GM10266 (cell line): ENCODE results near the gene POU2AF3.

Source experiments
- DNase-seq: peaks from one replicate; pipeline ENCODE4 v3.0.0; 2012; ENCODE audit errors: extremely low spot score
- CTCF ChIP-seq: IDR thresholded peaks from 2 replicates; pipeline ENCODE4 v1.5.1; 2012; ENCODE audit warnings: mild to moderate bottlenecking, low read depth; ENCODE audit not compliant: control insufficient read depth, insufficient read depth; ENCODE audit errors: missing control alignments

Gene POU2AF3

DNA sequence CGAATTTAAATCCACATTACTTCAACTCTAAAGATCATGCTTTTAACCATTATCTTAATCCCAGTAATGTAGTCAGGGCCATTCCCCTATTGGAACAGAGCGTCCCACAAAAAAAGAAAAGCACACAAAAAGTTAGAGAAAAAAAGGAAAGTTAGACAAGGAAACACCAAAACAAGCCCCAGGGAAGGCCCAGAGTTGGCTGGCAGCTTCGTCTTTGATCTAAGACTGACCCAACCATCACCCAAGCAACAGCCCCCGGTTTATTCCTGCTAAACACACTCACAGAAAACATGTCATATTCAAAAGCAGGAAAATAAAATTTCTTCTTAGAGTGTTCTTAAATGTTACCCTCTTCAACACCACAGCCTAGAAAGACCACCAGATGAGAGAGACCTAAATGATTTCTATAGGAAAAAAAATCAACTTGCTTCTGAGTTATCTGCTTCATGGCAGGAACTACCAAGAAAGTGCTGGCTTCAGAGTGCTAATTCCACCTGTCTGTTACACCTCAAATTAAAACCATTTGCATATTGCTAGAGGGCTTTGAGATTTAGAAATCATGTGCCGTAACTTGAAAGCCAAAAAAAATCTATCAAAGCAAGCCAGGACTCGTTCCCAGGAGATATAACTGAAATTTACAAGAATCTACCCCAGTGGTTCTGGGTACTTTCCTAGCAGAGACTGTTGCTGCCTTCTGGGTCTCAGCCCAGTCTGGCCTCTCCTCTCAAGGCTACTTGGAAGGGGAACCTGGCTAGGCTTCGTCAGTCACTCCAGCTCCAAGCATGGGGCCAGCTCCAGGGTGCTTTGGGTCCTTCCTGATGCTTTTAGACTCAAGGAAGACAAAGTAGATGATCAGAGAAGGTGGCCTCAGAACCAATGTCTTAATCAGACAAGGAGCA lies 31.2 kb downstream of the POU2AF3 start:
- no peak for DNase-seq
- no peak for TF ChIP-seq CTCF

- no peak for TF ChIP-seq CTCF
Observed at GRCh38 chr11:111330234-111330893, 32.0 kb downstream of the POU2AF3 start.

DNA sequence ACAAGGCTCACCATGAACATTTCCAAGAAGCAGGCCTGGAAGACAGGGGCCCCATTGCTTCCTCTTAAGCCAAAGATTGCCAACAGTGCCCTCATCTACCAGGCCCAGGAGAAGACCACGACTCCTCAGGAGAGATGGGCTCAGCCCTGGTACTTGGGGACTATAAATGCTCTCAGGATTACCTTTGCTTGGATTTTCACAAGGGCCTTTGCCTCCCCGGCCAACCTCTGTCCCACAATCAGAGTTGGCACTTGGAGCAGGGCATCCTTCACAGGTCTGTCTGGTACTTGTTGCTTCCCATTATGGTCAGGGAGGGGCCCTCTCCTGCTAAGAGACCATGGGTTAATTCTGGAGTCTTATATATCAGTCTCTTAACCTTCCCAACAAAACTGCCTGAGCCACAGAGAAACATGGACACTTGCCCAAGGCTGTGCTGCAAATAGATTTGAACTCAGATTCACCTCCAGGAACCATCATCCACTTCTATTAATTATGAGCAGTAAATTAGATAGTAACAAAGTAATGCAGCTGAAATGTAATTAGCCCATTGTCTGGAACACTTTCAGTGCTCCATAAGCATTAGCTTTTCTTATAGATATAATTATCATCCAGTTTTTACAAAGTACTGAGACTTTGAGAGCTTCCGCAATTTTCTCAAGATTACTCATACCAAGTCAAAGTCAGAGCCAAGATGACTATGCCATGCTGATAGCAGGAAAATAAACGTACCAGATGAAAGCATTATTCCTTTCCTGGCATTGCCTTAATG lies 33.5 kb downstream of the POU2AF3 start:
- DNase-seq: no peak
- no peak for TF ChIP-seq CTCF

More at GRCh38 chr11:111330234-111330893, 32.0 kb downstream of the POU2AF3 start:
- no peak for DNase-seq

GRCh38 chr11:111334532-111335502 lies 36.5 kb downstream of the POU2AF3 start:
- TF ChIP-seq CTCF: no peak
- DNase-seq: no peak

DNA sequence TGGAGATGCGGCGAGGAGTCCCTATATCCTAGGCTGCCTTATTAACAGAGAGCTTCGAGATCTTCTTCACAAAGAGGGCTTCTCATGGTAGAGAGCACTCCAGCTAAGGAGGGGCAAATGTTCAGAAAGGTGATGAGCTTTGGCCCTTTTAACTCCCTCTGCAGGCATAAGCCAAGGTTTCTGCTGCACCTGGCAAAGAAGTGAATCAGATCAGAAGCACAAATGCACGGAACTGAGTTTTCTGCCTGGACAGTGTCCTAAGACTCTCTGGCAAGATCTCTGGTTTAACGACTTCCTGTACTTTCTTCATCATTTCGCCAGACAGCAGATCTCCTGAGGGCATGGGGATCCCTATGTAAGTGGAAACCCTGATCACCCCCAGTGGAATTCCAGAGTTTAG lies 37.2 kb downstream of the POU2AF3 start:
- no peak for DNase-seq
- TF ChIP-seq CTCF: no peak

GRCh38 chr11:111336062-111336461 lies 37.7 kb downstream of the POU2AF3 start:
- no peak for DNase-seq
- TF ChIP-seq CTCF: no peak
